ENCODE data around the gene GPX2. TPM values are rescaled to one million over a fixed set of nuclear protein-coding genes. Genes with fewer than 3 reads are reported as not detected.
"Not testable (repeated sequence)": the region's sequence is repeated elsewhere in the genome, so short reads cannot be mapped to it uniquely, and the experiment has no call there.

Gene GPX2
- total RNA-seq, 1 donor from 2014 or later: 0.20 TPM

DNA sequence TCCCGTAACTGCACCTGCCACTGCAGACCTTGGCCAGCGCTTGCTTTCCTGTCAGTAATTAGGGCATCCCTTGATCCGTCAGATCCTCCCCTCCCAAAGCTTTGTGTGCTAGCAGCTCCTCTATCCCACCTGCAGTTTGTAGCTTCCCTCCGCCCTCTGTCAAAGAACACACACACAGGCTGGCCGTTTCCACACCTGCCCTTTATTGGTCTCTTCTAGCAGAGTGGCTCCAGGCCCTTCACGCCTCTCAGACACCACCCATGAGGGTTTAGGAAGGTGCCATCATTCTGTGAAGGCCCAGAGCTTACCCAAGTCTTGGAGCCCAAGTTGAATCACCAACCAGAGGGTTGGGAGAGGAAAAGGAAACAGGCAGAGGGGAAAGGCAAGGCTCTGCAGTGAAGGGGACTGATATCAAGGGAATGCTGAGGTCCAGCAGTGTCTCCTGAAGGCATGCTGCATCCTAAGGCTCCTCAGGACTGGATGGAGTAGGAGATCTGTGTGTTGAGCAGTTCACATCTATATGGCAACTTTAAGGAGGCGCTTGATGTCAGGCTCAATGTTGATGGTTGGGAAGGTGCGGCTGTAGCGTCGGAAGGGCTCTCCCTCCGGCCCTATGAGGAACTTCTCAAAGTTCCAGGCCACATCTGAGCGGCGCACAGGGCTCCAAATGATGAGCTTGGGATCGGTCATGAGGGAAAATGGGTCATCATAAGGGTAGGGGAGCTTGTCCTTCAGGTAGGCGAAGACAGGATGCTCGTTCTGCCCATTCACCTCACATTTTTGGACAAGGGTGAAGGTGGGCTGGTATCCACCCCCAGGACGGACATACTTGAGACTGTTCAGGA lies 3.4 kb downstream of the GPX2 start:
- no peak for DNase-seq

DNA sequence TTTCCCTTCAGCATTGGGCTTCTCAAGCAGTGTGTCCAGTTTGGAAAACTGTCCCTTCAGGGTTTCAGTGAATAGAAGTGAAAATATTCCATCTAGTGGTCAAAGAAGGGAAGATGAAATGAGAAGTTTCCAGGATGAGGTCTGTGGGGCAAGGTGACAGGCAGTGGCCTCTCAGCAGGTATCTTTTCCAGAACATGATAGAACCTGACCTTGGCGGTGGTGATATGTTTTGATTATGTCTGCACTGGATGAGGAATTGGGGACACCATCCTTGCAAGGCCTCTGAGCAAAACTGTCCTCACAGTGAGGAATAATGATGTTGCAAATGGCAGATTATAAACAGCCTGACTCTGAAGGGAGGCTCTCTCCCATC lies 4.7 kb downstream of the GPX2 start:
- DNase-seq: no peak

DNA sequence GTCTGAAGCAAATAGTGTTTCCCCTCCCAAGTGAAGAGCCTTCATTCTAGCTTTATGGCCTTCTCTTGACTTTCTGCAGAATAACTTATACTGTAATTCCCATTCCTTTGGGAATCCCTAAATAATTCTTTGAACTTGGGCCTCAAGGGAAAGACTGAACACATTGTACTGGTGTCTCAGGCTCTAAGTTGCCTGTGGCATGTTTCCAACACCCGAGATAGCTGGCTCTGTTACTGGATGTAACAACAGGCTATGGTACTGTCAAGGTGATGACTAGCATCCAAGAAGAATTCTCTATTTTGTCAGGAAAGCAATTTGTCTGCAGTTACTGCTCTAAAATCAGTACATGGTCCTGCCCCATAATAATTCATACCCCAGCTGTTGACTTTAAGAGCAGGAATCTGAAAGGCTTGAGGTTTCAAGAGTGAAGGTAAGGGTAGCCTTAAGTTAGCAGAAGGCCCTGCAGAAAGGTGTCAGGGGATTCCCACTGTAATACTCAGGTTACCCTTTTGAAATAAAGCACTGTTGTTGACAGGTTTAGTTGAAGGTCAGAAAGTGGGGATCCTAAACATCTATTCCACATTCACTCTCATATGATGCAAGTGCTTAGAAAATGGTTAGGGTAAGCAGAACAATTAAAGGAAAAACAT lies 5.2 kb downstream of the GPX2 start:
- DNase-seq: no peak

DNA sequence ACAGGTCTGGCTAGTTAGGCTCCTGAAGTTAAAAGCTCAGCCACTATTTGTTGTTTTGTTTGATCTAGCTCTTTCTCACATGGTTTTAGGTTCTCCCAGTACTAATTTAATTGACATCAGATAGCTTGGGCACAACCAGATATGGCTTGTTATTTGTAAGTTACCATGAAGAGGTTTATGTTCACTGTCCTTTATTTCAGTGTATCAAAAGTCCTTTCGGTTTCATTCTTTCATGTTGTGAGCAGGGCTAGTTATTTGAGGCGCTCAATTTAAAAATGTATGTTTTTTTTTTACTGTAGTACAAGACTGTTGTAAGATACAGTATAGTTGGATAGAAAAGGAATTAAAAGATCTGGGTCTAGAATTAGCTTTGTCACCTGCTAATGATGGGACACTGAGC lies 7.0 kb downstream of the GPX2 start:
- no peak for DNase-seq

DNA sequence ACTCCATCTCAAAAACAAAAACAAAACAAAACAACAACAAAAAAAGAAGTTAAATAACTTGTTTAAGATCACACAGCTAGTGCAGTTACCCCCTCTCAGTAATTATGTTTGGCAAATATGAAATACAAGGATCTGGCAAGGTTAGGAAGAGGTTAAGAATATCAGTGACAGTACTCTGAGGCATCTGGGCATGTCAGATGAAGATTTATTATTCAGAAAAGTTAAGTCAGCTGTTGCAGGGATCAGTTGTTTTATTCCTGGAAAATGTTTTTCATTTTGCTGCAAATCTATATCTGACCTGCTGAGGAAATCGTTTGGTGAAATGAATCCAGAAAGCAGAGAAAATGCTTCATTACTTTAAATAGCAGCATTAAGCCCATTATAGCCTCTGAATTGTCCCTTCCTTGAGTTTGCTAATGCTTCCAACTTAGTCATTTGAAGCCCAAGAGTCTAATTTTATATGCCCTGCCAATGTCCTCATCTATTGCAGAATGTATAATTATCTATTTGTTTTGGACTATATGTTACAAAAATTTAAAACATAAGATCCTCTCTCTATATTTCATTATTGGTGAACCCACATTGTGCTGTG lies 8.1 kb downstream of the GPX2 start:
- no peak for DNase-seq

DNA sequence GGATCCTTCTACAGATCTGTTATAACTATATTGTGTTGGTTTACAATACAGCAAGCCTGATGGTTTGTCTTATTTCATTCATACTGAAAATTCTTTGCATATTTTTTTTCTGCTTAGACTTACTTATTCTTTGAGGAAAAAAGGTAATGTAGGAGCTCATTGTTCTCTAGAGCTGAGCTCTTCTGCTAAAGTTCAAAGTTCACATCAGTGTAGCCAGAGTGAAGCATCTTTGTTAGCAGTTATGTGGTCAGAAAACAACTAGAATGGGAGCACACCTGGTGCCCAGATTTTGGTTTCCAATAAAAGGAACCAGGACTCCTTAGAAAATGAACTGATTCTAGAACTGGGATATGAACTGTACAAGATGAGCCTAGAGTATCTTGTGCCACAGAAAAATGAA lies 10.3 kb downstream of the GPX2 start:
- no peak for DNase-seq

DNA sequence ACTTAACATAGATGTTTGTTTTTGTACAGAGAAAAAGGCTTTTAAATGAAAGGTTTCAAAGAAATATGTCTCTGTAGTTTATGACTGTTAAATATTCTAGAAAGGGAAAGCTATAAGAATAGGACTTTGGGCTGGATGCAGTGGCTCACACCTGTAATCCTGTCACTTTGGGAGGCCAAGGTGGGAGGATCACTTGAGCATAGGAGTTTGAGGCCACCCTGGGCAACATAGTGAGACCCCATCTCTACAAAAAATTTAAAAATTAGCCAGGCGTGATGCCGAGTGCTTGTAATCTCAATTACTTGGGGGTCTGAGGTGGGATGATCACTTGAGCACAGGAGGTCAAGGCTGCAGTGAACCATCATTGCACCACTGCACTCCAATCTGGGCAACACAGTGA lies 11.4 kb downstream of the GPX2 start:
- DNase-seq: no peak

DNA sequence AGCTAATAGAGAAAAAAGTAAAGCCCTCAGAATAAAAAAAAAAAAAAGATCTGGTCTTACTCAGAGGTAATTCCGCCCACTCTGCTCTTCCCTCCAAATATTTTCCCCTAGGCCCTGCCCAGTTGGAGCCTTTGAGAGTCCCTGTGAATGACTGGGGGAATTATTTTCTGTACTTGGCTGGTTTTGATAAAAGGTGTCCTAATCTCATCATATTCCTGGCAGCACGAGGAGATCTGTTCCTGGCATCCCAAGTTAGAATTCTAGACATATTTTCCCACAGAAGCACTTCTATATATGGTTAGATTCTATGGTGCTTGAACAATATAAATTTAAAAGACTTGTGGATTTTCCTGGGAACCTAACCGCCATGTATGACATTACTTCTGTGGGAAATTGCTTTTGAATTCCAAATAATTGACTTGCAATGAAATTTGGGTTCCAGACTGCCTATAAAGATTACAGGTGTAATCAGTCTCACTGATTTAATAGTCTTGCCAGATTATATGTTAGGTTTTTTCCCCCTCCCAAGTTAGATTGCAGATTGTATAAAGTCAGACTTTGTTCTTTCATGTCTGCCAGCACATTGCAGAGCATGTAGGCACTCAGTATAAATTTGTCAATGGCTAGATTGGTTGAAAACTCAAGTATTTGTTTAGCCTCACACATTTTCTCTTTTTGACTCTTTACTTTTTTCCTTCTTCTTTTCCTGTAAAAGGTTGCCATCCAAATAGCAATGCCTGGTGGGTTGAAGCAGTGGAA lies 12.3 kb downstream of the GPX2 start:
- no peak for DNase-seq

DNA sequence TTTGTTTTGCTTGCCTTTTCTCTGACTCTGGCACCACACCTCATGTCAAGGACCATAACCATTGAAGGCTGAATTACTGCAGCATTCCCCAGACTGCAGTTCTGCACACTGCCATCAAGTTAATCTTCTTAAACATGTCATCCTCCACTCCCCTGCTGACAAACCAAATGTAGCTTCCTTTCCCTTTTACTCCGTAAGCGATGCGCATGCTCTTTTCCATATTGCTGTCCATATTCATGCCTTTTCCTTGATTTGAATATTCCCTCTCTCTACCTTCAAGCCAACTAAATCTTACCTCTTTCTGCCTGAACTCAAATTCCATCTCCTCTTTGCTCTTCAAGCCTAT lies 13.6 kb downstream of the GPX2 start:
- DNase-seq: no peak

DNA sequence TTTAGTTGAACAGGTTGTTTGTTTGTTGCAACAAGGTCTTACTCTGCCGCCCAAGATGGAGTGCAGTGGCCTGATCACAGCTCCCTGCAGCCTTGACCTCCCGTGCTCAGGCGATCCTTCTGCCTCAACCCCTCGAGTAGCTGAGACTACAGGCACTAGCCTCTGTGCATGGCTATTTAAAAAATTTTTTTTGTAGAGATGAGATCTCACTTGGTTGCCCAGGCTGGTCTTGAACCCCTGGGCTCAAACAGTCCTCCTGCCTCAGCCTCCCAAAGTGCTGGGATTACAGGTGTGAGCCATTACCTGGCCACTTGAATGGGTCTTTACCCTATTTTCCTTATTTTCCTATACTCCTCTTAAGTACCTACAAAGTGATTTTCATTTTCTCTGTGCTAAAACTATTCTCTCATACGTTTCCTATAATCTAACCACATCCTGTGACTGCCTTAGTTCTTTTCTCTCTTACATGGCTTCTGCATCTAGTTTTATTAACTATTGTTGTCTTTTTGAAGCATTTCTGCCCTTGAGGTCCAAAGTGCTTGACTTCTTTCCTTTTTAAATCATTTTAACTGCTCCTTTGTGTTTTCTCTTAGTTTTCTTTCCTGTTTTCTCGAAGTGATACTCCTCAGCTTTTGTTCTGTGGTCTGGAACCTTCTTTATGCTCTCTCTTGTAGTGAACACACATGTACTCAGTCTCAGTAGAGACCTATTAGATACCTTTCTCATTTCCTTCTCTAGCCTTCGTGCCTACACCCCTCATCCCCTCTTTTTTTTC lies 14.1 kb downstream of the GPX2 start:
- no peak for DNase-seq

DNA sequence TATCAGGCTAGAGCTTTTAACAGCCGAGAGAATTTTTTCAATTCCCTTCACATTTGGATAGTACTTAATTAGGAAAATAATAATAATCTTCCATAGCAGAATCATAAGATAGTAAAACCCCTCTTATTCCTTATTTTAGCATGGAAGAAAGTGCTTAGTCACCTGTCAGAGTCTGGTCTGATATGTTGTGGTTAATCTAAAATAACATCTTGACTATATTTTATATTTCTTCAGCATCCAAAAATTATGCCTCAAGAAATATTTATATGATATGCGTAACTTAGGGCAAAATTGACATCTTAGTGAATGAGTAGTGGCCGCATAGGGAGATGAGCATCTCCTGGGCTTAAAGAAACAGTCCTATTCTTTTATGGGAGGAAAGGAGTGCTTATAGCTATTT lies 15.5 kb downstream of the GPX2 start:
- DNase-seq: no peak

DNA sequence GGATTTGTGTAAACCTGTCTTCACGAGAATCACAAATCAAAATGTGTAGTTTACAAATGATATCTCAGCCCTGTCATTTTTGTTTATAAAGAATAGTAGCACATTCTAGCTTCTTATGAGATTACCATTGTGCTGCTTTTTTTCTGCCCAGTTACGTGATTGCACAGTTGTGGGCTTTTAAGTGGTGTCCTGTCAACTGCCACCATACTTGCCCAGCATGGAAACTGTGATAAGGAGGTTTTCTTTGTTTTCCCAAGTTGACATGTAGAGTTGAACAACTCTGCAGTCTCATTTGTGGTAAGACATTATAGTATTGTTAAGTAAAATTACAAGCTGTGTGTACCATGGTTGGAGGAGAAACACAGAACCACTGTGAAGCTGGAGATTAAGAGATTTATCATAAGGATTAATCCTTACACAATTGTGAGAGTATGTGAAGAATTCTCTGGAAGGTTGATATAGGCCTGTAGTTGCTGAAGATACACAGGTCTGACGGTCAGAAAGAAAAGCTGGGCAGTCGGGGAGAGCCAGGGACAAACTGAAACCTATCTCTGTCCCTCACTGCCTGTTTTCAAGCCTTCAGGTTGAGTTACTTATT lies 16.0 kb downstream of the GPX2 start:
- no peak for DNase-seq

DNA sequence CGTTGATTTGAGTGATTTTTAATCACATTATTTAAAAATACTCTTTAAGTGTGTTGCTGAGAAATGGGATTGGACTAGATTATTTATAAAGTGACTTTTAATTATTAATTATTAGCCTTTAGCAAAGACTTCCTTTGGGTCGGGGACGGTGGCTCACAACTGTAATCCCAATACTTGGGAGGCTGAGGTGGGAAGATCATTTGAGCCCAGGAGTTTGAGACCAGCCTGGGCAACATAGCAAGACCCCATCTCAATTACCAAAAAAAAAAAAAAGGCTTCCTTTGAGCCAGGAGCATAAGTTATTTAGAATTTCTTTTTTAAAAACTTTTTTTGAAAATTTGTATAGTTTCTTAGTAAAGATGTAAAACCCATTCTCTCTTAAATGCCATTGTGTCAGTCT lies 19.5 kb downstream of the GPX2 start:
- no peak for DNase-seq

DNA sequence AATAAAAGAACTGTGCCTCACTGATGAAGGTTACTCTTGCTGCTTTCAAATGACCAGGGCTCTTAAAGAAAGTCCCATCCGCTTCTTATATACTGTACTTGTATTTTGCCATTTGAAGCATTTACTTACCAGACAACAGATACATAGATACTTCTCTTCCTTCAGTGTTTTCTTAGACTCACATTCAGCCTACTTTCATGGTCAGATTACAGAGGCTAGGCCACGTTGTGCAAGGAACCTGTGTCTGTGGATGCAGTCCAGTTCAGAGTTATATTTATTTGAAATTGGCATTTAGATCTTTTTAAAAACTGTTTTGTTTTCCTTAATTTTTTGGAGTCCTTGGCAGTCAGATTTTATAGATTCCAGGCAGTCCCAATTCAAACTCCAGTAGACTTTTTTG lies 22.1 kb downstream of the GPX2 start:
- DNase-seq: no peak

DNA sequence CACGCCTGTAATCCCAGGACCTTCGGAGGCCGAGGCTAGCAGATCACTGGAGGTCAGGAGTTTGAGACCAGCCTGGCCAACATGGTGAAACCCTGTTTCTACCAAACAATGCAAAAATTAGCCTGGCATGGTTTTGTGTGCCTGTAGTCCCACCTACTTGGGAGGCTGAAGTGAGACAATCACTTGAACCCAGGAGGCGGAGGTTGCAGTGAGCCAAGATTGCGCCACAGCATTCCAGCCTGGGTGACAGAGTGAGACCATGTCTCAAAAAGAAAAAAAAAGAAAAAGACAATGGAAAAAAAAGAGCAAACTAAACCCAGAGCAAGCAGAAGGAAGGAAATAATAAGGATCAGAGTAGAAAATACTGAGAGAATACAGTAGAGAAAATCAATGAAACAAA lies 22.9 kb downstream of the GPX2 start:
- no peak for DNase-seq

DNA sequence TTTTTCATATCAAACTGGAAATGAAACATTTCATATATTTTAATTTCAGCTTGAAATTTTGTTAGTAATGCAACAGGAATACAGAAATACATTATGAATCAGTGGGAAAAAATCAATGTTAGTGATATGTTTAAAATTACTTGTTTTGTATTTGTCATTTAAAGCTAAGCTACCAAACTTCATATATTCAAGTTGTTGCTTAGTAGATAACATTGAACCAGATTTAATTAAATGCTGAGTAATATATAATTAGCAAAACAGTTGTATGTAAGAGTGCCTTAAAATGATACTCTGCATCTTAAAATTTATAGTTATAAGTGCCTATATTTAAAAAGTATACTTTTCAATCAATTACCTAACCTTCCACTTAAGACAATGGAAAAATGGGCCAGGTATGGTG lies 23.3 kb downstream of the GPX2 start:
- DNase-seq: no peak

DNA sequence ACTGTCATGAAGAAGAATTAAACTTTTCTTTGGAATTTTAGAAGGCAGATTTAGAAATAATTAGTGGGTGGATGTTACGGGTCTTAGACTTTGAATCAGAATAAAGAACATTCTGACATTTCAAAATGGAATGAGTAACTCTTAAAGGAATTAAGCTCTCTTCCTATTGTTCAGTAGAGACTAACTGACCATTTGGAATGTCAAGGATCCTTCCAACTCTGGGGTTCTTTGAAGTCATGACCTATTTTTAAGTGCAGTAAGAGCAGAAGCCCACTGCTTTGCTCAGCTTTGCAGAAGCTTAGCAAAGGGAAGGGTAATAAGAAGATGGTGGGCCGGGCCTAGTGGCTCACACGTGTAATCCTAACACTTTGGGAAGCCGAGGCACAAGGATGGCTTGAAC lies 24.3 kb downstream of the GPX2 start:
- no peak for DNase-seq

DNA sequence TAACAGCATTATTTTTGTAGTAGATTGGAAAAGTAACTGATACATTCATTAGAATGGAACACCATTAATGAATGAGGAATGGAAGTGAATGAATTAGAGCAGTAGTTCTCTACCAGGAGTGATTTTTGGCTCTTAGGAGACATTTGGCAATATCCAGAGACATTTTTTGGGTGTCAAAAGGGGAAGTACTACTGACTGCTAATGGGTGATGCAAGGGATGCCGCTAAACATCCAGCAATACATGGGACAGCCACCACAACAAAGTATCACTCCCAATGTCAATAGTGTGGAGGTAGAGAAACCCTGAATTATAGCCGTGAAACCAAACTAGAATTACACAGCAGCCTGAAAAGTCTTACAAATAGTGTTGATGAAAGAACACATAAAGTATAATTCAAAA lies 26.7 kb downstream of the GPX2 start:
- no peak for DNase-seq

DNA sequence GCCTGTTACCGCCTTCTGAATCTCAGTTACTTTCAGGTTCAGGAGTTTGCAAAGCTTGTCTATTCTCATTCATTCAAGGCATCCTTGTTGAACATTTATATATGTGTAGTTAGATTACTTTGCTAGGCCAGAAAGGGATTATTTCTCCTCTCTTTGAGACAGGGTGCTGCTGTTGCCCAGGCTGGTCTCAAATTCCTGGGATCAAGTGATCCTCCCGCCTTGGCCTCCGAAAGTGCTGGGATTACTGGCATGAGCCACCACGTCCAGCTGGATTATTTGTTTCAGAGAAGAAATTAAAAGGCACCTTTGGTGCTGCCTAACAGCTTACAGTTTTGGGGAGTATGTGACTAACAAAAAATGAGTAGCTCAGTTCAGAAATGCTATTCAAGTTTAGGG lies 27.5 kb downstream of the GPX2 start:
- DNase-seq: no peak

DNA sequence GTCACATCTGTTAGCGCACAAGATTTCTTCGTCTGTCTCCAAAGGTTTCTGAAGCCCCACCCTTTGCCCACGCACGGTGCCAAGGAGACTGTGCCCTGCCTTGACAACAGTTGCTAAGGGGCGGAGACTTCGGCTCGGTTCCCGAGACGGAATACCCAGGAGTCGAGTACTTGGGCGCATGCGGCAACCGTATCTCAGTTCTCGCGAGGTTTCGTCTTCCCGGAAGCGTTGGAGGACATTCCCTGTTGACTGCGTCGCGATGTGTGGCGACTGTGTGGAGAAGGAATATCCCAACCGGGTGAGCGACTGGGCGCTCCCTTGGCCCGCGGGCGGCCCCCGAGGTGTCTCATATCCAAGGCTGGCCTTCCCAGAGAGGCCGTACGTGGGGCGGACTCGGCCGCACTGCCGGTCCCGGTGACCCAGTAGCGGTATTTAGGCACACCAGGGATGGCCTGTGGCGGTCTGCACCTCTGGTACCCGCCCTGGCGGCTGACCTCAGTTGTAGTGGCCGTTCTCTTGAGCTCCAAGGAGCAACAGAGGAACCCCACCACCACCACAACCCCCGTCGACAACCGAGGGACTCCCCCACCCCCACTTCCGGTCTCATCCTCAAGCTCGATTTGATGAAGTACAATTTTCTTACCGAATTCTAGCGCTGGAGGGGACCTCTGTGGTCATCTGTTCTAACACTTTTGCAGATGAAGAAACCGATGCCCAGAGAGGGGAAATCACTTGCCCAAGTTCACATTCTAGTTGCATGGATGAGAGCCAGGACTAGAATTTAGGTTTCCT lies 28.1 kb downstream of the GPX2 start, which contains the start of gene CHURC1:
Gene CHURC1 (plus strand): TSS at position 219 of the 792 bp plus-strand sequence. CDS start 41 bp downstream, at position 260.
- peak; percentile 98 for DNase-seq

DNA sequence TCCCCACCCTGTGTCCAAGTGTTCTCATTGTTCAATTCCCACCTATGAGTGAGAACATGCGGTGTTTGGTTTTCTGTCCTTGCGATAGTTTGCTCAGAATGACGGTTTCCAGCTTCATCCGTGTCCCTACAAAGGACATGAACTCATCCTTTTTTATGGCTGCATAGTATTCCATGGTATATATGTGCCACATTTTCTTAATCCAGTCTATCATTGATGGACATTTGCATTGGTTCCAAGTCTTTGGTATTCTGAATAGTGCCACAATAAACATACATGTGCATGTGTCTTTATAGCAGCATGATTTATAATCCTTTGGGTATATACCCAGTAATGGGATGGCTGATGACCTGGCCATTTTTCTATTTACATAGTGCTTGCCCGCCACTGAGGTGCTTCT lies 29.1 kb downstream of the GPX2 start:
- not testable (repeated sequence) for DNase-seq

Measured in skin of body (tissue), 2 donors.